Activated naive CD8-positive, alpha-beta T cell treated with anti-CD3 and anti-CD28 coated beads, Interleukin-2, amount 50 U/mL, for 24 hours (primary cell): ENCODE measurements around the gene SFXN2.
"Not testable (repeated sequence)": the region's sequence is repeated elsewhere in the genome, so short reads cannot be mapped to it uniquely, and the experiment has no call there.

Source experiments
- ATAC-seq: fragments of 150-1000 bp; cut with Tn5 transposase; one replicate; pipeline ENCODE4 v1.10.0; 2021
- DNase-seq: peaks from one replicate; pipeline ENCODE4 v3.0.0; 2021
- H3K27ac Mint-ChIP-seq: one replicate; pipeline ENCODE4 v1.8.0; 2021; ENCODE audit warnings: mild to moderate bottlenecking, mixed read lengths
- H3K27me3 Mint-ChIP-seq: one replicate; pipeline ENCODE4 v1.8.0; 2021; ENCODE audit warnings: mixed read lengths
- H3K36me3 Mint-ChIP-seq: one replicate; pipeline ENCODE4 v1.8.0; 2021; ENCODE audit warnings: low read depth, mixed read lengths
- H3K4me1 Mint-ChIP-seq: one replicate; pipeline ENCODE4 v1.8.0; 2021; ENCODE audit warnings: mixed read lengths
- H3K4me3 Mint-ChIP-seq: one replicate; pipeline ENCODE4 v1.8.0; 2021; ENCODE audit warnings: mild to moderate bottlenecking, moderate library complexity, mixed read lengths
- H3K9me3 Mint-ChIP-seq: one replicate; pipeline ENCODE4 v1.8.0; 2021; ENCODE audit warnings: mixed read lengths

Gene SFXN2

DNA sequence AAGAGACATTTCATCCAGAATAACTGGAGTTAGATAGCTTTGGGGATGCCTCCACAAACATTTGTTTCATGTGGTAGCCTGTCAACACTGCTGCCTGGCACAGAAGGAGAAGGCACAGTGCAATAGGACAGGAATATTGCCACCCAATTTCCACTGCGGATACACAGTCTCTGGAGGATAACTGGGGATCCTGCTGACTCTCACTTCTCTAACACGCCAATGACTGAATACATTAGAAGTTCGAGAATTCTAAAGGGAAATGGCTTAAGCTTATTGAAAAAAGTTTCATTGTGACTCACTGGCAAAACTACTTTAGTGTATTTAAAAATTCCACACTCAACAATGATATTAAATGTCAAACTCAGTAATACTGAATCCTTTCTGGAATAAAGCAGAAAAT, 13.2 kb upstream of the SFXN2 start:
- no peak overlapping the region for H3K27ac Mint-ChIP-seq
- no peak overlapping the region for H3K4me3 Mint-ChIP-seq
- DNase-seq (no peak), ATAC-seq (no peak)
- no peaks in the 10 kb centered on the region for H3K9me3 Mint-ChIP-seq
- no peaks in the 10 kb centered on the region for H3K27me3 Mint-ChIP-seq
- H3K36me3 Mint-ChIP-seq = peaks cover 35% of the 10 kb centered on the region
- H3K4me1 Mint-ChIP-seq = peaks cover 38% of the 10 kb centered on the region

DNA sequence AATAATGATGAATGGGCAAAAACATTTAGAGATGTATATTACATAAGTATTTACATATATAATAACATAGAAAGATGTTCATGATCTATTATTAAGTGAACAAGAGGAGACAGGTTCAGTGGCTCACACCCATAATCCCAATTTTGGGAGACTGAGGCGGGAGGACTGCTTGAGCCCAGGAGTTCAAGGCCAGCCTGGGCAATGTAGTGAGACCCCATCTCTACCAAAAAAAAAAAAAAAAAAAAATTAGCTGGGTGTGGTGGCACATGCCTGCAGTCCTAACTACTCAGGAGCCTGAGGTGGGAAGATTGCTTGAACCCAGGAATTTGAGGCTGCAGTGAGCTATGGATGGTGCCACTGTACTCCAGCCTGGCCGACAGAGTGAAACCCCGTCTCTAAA, 12.6 kb upstream of the SFXN2 start:
- Mint-ChIP-seq H3K4me3 (no peak overlapping the region), H3K27me3 (no peaks in the 10 kb centered on the region), H3K4me1 (peaks cover 42% of the 10 kb centered on the region), H3K9me3 (no peaks in the 10 kb centered on the region), H3K36me3 (peaks cover 32% of the 10 kb centered on the region), H3K27ac (no peak overlapping the region)
- DNase-seq (no peak), ATAC-seq (no peak)

DNA sequence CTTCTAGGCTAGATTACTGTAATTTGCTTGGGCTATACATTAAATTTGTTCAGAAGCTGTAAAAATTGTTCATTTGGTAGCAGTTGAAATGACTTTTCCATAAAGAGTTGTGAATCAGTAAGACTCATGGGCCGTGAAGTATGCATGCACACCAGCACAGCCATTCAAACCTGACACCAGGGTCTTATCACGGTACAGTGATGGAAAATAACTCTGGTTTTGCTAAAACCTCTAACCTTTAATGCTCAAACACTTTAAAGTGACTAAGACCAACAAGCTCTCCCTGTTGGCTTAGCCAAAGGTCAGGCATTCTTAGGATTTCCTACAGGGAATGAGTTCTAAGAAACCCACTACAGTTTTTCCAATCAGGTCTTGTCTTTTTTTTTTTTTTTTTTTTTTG, 11.7 kb upstream of the SFXN2 start:
- H3K27ac Mint-ChIP-seq = peak overlapping the region; percentile 82
- peak overlapping the region; percentile 16 for H3K4me3 Mint-ChIP-seq
- ATAC-seq (peak; percentile 91), DNase-seq (no peak)
- H3K4me1 Mint-ChIP-seq = peaks cover 48% of the 10 kb centered on the region
- H3K27me3 Mint-ChIP-seq = no peaks in the 10 kb centered on the region
- H3K36me3 Mint-ChIP-seq = peaks cover 26% of the 10 kb centered on the region
- H3K9me3 Mint-ChIP-seq = no peaks in the 10 kb centered on the region

DNA sequence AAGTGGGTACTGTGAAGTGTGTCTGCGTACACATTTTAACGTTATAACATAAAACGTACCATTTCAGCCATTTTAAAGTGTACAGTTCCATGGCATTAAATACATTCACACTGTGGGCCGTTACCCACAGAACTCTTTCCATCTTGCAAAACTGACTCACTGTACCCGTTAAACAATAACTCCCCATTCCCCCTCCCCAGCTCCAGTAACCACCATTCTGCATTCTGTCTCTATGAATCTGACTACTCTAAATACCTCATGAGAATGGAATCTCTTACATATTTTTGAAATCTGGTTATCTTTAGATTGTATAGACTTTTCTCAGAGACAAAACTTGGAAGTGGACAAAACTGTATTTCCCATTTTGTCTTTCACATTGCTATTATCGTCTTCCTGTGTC, 9.5 kb upstream of the SFXN2 start:
- H3K27ac Mint-ChIP-seq = peak overlapping the region; percentile 91
- peaks cover 11% of the 10 kb centered on the region for H3K36me3 Mint-ChIP-seq
- ATAC-seq (peak; percentile 82), DNase-seq (no peak)
- no peaks in the 10 kb centered on the region for H3K9me3 Mint-ChIP-seq
- peaks cover 55% of the 10 kb centered on the region for H3K4me1 Mint-ChIP-seq
- no peaks in the 10 kb centered on the region for H3K27me3 Mint-ChIP-seq
- peak overlapping the region; percentile 38 for H3K4me3 Mint-ChIP-seq

DNA sequence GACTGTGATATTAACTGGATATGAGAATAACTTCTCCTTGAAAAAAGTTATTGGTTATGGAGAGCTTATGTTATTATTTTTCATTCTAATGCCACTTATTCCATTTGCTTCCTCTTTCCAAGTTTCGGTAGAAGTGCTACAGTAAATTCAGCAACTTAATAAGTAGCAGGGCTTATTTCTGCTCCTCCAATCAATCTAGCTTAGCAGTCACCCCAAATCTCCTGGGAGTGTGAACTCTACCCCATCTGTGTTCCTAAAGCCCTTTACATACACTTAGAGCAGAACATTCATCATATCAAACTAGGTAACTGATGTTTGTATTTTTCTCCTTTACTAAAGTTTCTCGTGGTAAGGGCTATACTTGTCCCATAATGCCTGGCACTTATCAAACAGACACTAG, 8.9 kb upstream of the SFXN2 start:
- Mint-ChIP-seq H3K4me3 (no peak overlapping the region), H3K27ac (peak overlapping the region; percentile 91), H3K4me1 (peaks cover 61% of the 10 kb centered on the region), H3K9me3 (no peaks in the 10 kb centered on the region), H3K36me3 (peaks cover 10% of the 10 kb centered on the region), H3K27me3 (no peaks in the 10 kb centered on the region)
- ATAC-seq (no peak), DNase-seq (no peak)

DNA sequence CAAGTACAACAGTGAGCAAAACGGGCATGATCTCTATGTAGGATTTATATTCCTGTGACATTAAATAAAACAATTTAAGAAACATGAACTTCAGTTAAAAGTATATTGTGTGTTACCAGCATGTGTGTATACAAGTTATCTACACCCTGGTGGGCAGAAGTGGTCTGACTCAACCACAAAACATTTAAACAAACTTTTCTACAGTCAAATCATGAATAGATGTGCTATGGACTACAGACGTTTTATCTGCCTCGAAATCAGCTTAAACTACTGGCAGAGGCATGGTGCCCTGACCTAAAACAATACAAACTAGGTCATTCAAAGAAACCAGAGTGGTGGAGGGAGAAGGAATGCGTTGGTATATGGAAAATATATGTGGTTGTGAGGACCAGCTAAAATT, 3.8 kb upstream of the SFXN2 start:
- DNase-seq = no peak

DNA sequence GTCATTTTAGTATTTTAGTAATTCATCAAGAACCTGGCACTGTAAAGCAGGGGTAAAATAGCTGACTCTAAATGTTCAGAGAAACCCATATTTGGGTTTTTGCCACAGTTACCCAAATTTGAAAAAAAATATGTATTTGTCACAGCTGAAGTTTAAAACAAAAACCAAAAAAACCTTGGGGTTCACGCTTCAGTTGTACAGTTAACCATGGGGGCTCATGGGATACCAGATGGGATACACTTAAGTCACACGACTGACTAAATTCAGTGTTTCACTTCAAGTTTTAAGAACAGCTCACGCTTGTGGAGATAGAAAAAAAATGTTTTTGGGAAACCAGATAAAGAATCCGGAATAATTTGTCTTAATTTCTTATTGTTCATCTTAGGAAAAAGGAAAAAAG, 2.3 kb upstream of the SFXN2 start:
- H3K27ac Mint-ChIP-seq = peak overlapping the region; percentile 83
- H3K9me3 Mint-ChIP-seq = no peaks in the 10 kb centered on the region
- peaks cover 66% of the 10 kb centered on the region for H3K4me1 Mint-ChIP-seq
- H3K27me3 Mint-ChIP-seq = no peaks in the 10 kb centered on the region
- H3K4me3 Mint-ChIP-seq = peak overlapping the region; percentile 93
- ATAC-seq (no peak), DNase-seq (no peak)
- H3K36me3 Mint-ChIP-seq = peaks cover 13% of the 10 kb centered on the region

More for the DNA sequence above, 3.8 kb upstream of the SFXN2 start:
- Mint-ChIP-seq H3K36me3 (peaks cover 2% of the 10 kb centered on the region), H3K27me3 (no peaks in the 10 kb centered on the region), H3K27ac (peak overlapping the region; percentile 75), H3K9me3 (no peaks in the 10 kb centered on the region), H3K4me3 (peak overlapping the region; percentile 38), H3K4me1 (peaks cover 61% of the 10 kb centered on the region)
- peak; percentile 15 for ATAC-seq

DNA sequence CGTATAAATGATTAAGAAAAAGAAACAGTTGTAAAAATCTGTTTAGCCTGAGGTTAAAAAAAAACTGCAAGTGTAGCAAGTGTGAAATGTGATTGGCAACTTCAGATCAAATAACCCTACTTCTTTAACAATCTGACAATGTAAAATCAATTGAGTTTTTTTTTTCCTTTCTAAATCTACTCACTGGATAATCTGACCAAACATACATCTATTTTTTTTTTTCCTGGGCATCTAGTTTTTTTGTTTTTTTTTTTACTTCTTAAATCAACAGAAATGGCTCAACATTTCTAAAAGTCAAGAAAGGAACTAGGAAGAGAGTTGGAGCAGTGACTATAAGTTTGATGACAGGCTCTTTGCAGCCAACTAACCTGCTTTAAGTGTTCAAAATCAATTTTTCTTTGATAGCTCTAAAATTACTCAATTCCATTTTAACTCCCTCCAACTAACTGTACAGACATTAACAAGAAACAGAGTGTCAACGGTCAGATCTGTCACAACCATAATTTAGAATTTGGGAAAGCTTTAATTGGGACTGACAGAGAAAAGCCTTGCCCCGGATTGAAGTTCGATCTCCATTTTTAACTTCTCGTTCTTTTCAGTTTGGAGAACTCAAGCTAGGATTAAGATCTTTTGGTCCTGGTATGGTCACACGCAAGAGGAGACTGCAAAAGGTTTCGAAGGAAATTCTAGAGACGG, 1.4 kb upstream of the SFXN2 start:
- Mint-ChIP-seq H3K4me1 (peaks cover 68% of the 10 kb centered on the region), H3K9me3 (no peaks in the 10 kb centered on the region), H3K4me3 (peak overlapping the region; percentile 93), H3K36me3 (peaks cover 22% of the 10 kb centered on the region), H3K27ac (peak overlapping the region; percentile 83), H3K27me3 (no peaks in the 10 kb centered on the region)
- DNase-seq = no peak
- ATAC-seq = no peak

DNA sequence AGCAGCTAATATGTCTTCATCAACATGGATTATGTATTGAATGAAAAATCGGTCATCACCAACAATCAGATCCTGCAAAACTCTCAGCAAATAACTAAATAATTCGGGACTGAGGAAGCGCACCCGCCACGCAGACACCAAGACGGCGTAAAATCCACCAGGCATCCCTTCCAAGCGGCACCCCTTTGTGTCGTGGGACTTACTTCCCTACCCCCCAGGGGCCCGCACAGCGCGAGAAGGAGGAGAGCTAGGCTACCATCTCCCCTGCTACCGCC, 960 bp upstream of the SFXN2 start:
- H3K9me3 Mint-ChIP-seq = no peaks in the 10 kb centered on the region
- H3K27ac Mint-ChIP-seq = peak overlapping the region; percentile 83
- peak overlapping the region; percentile 93 for H3K4me3 Mint-ChIP-seq
- H3K4me1 Mint-ChIP-seq = peaks cover 70% of the 10 kb centered on the region
- H3K27me3 Mint-ChIP-seq = no peaks in the 10 kb centered on the region
- DNase-seq = no peak
- H3K36me3 Mint-ChIP-seq = peaks cover 24% of the 10 kb centered on the region
- peak; percentile 47 for ATAC-seq

DNA sequence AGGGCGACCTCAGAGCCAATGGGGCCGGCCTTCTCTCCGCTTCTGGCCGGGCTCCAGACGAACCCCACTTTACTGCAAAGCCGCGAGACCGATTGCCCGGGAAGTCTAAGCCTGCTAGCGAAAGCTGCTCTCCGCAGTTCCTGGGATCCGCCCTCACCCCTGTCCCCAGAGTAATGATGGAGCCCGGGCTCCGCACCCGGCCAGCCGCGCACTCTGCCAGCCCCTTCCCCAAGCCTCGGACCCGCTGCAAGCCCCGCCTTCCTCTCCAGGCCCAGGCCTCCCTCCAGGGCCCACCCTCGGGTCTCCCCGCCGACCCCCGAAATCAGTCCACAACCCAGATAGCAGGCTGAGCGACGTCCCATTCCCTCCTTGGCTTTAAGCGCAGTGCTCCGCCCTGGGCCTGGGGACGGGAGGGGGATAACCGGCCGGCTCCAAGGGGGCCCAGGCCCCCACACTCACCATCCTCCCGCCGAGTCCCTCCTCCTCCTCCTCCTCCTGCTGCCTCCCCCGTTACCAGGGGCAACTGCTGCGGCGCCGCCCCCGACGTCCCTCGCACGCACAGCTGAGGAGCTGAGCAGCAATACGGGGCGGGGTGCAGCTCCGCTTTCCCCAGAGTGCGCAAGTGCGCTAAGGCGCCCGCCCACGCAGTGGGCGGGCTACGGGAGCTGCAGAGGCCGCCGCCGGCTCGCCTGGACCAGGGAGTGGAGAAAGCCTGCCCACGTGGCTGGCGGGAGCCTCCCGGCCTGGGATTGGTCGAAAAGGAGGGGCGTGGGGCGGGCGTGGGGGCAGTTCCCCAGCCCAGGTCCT, 419 bp upstream of the SFXN2 start, which contains the start of gene ARL3:
ARL3 (minus strand) TSS at position 584 of the 807 bp plus-strand sequence; CDS start at position 462, 122 bp downstream.
- peaks cover 73% of the 10 kb centered on the region for H3K4me1 Mint-ChIP-seq
- ATAC-seq (peak; percentile 84), DNase-seq (peak; percentile 99)
- no peaks in the 10 kb centered on the region for H3K9me3 Mint-ChIP-seq
- peak within 1 kb of the TSS; percentile 84 for H3K27ac Mint-ChIP-seq
- H3K4me3 Mint-ChIP-seq = peak within 1 kb of the TSS; percentile 93
- no peaks in the 10 kb centered on the region for H3K27me3 Mint-ChIP-seq
- H3K36me3 Mint-ChIP-seq = peaks cover 24% of the 10 kb centered on the region

DNA sequence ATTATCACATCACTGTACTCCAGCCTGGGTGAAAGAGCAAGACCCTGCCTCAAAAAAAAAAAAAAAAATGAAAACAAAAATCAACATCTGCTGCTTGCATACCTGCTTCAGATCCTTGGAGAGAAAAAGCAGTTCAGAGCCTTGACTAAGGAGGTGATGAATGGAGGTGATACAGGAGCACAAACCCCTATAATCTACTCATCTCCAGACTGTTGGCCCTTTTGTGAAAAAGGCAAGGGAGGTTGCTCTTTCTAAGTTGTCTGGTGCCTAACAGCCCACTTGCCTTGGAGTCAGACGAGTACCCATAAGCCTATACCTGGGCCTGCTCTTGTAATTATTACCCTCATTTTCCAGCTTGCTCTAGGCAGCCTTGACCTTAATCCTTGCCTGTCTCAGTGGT, 1.4 kb downstream of the SFXN2 start:
- ATAC-seq (no peak), DNase-seq (no peak)
- Mint-ChIP-seq H3K36me3 (peaks cover 29% of the 10 kb centered on the region), H3K9me3 (no peaks in the 10 kb centered on the region), H3K4me1 (peaks cover 70% of the 10 kb centered on the region), H3K27me3 (no peaks in the 10 kb centered on the region), H3K27ac (peak overlapping the region; percentile 21), H3K4me3 (peak overlapping the region; percentile 93)

DNA sequence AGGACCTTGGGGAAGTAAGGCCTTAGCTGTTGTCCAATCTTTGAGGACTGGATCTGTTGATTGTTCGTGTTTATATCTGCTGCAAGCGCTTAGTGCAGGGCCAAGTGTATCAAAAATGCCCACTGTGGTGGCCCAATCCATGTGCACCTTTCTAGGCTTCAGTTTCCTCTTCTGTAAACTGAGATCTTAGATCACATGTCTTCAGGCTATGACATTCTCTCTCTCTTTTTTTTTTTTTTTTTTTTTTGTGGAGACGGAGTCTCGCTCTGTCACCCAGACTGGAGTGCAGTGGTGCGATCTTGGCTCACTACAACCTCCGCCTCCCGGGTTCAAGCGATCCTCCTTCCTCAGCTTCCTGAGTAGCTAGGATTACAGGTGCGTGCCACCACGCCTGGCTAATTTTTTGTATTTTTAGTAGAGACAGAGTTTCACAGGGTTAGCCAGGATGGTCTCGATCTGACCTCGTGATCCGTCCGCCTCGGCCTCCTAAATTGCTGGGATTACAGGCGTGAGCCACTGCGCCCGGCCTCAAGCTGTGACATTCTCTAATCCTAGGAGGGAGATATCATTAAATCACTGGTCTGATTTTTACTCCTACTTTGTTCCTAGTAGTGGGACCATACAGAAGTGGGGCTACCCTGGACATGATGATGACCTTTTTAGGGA, 2.6 kb downstream of the SFXN2 start:
- not testable (repeated sequence) for H3K9me3 Mint-ChIP-seq, DNase-seq, H3K27me3 Mint-ChIP-seq, H3K27ac Mint-ChIP-seq, ATAC-seq
- Mint-ChIP-seq H3K36me3 (peaks cover 33% of the 10 kb centered on the region), H3K4me1 (peaks cover 65% of the 10 kb centered on the region), H3K4me3 (peak overlapping the region; percentile 93)

DNA sequence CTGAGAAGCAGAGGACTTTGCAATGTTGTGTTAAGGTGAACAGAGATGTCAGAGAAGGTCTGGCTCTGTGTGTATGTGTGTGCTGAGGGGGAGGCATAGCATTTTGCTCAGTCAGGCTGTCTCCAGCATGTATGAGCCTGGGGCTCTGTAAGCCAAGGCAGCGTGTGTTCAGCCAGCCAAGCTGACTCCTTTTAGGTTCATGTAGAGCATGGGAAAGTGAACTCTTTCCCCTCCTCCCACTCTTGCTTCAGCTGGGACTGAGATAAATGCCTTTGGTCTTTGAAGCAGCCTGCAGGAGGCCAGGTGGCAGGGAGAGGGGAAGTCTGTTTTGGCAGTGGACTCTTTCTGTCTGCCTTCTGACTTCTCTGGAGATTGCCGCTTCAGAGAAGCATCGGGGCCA, 3.8 kb downstream of the SFXN2 start:
- Mint-ChIP-seq H3K4me3 (peak overlapping the region; percentile 93), H3K36me3 (peaks cover 35% of the 10 kb centered on the region), H3K27me3 (no peaks in the 10 kb centered on the region), H3K4me1 (peaks cover 55% of the 10 kb centered on the region), H3K9me3 (no peaks in the 10 kb centered on the region), H3K27ac (no peak overlapping the region)
- DNase-seq = no peak
- ATAC-seq = no peak

DNA sequence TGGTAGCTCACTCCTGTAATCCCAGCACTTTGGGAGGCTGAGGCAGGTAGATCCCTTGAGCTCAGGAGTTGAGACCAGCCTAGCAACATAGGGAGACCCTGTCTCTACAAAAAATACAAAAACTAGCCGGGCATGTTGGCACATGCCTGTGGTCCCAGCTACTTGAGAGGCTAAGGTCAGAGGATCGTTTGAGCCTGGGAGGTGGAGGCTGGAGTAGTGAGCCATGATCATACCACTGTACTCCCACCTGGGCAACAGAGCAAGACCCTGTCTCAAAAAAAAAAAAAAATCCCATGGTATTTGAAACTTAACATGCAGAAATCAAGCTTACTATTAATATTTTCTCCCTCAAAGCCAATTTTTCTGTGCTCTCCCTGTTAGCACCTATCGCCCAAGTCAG, 5.9 kb downstream of the SFXN2 start:
- Mint-ChIP-seq H3K4me3 (no peak overlapping the region), H3K4me1 (peaks cover 52% of the 10 kb centered on the region), H3K27me3 (no peaks in the 10 kb centered on the region), H3K27ac (no peak overlapping the region), H3K36me3 (peaks cover 42% of the 10 kb centered on the region), H3K9me3 (no peaks in the 10 kb centered on the region)
- ATAC-seq = no peak
- no peak for DNase-seq

DNA sequence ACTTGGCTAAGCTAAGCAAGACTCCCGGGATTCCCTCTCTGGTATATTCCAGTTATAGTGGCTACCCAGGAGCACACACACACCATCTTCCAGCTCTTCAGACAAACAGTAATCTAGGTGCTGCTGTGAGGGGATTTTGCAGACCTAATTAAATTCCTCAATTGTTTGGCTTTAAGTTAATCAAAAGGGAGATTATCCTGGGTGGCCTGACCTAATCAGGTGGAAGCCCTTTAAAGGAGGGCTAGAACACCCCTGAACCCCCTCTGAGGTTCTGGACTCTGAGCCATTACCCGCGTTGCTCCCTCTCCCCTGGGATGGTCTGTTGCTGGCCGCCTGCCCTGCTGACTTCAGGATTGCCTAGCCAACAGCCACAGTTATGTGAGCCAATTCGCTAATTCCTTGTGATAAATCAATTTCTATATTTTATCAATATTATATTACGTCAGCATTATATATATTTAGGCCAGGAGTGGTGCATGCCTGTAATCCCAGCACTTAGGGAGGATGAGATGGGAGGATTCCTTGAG, 6.4 kb downstream of the SFXN2 start:
- no peaks in the 10 kb centered on the region for H3K27me3 Mint-ChIP-seq
- H3K9me3 Mint-ChIP-seq = no peaks in the 10 kb centered on the region
- DNase-seq = no peak
- no peak for ATAC-seq
- peaks cover 41% of the 10 kb centered on the region for H3K36me3 Mint-ChIP-seq
- H3K4me1 Mint-ChIP-seq = peaks cover 47% of the 10 kb centered on the region
- H3K27ac Mint-ChIP-seq = no peak overlapping the region
- no peak overlapping the region for H3K4me3 Mint-ChIP-seq
